Lower leg skin (tissue), 3 donors: Measurements from ENCODE around the gene FAM171A1.

Experiments
- CTCF ChIP-seq, 3 donors: fragments of 450-650 bp; IDR thresholded peaks; one replicate each; pipeline ENCODE4 v1.5.1; 2016; ENCODE audit warnings: antibody characterized with exemption in 3 of 3, mild to moderate bottlenecking in 3 of 3, moderate library complexity in 2 of 3
- POLR2A ChIP-seq, 2 donors: fragments of 450-650 bp; IDR thresholded peaks; one replicate each; pipeline ENCODE4 v1.6.1; 2016 to 2017; ENCODE audit warnings: antibody characterized with exemption in 2 of 2, mild to moderate bottlenecking in 1 of 2, moderate library complexity in 1 of 2

- no peak for TF ChIP-seq POLR2A (IDR thresholded peaks at IDR 0.05)
- no peak for TF ChIP-seq CTCF (IDR thresholded peaks at IDR 0.05)
Observed at GRCh38 chr10:15168786-15169554, 202.1 kb downstream of the FAM171A1 start.
